ENCODE data around the gene TM7SF3.

Gene TM7SF3

DNA sequence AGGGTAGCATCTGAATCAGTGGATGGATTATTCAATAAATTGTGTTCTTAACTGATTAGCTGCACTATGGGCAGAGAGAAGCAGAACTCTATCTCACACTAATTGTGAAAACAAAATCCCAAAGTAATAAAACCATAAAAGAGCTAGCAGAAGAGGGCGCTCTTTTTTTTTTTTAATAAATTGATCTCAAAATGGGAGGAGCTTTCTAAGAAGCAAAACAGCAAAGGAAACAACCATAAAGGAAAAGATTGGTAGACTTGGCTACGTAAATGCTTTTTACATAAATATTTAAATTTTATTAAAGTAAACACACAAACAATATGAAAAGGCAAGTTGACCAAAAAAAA is 1.5 kb upstream of the TM7SF3 start:
- DNase-seq (ENCODE audit: low read depth), result peak; percentile 71

DNA sequence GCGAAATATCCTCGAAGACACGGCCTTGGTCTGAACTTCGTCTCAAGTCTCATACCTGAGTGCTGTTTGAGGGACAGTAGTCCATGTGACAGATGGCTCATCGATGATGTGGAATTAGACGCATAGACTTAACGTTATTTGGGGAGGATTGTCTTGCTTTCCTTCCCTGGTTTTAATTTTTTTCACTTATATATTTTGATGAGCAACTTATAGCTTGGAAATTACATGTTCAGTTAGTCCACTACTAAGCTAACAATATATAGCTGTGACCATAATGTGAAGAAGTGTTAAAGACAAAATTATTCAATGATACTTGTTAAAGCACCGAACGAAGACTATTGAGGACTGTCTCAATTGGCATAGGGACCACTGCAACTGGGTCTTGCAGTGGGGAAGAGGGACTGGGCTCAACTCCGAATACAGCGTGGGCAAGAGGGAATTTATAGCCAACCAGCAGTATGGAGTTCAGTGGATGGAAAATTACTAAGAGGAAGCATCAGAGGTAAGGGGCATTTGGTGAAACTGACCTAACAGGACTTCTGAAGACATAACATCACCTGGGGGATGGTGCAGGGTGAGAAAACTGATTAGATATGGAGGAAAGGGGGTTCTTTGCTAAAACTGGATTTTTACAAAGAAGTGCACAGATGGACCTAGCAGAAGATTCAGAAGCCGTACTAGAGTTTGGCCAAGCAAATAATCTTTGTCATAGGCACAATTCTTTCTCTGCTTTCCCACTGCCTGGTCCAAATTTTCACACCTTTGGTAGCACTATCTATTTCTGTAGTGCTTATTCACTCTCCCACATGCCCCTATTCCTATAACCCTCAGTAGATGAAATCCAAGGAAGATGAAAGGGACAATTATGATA is 910 bp upstream of the TM7SF3 start:
- DNase-seq (ENCODE audit: low read depth), result no peak

DNA sequence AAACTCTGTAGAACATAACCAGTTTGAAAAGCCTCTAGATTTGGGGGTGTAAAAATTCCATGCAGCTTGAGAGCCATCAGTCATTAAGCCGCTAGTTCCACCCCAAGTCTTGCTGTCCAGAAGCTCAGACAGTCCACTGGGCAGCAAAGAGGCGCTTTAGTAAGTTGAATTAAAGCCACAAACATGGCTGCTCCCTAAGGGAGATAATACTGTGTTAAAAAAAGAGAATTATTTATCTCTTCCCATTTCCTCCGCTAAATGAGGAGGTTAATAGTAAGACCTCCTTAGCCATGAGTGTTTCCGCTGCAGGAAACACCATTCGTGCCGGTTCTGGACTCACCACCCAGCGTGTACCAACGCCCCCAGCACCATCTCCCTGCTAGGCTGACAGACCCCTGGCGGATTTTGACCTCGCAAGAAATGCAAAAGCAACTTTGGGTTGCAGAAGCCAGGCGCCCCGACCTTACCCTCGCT is 536 bp downstream of the TM7SF3 start:
- DNase-seq (ENCODE audit: low read depth), result peak; percentile 51

DNA sequence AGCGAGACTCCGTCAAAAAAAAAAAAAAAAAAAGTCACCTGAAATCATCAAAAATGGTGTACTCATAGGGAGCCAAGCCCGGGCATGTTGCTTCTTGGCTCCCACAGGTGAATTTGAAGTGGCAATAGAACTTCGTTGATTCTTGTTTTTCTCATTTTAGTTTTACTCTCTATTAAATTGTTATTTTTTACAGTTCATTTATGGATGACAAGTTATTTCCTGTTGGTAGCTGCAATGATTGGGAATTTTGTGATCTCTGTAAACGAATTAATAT is 1.3 kb downstream of the TM7SF3 start:
- no peak for DNase-seq (ENCODE audit: low read depth)

DNA sequence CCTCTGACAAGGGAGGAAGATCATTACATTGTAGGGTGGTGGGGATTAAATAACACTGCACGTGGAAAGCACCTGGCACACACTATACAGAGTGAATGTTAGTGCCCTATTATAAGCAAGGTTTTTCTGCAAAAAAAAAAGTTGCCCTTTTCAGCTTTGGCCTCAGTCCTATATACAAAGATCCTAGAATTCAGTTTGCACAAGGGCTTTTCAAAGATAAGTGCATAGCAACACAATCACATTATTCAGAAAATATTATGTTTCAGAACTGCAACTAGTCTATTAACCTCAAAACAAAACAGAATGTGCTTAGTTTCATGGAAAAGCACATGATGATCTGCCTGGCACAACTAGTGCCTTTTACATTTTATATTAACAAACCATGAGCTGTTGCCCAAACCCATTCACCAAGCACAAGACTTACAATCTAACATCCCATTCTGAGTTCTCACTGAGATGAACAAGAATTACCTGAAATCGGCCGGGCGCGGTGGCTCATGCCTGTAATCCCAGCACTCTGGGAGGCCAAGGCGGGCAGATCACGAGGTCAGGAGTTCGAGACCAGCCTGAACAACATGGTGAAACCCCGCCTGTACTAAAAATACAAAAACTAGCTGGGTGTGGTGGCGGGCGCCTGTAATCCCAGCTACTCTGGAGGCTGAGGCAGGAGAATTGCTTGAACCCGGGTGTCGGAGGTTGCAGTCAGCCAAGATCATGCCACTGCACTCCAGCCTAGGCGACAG is 1.8 kb downstream of the TM7SF3 start:
- no peak for DNase-seq (ENCODE audit: low read depth)

DNA sequence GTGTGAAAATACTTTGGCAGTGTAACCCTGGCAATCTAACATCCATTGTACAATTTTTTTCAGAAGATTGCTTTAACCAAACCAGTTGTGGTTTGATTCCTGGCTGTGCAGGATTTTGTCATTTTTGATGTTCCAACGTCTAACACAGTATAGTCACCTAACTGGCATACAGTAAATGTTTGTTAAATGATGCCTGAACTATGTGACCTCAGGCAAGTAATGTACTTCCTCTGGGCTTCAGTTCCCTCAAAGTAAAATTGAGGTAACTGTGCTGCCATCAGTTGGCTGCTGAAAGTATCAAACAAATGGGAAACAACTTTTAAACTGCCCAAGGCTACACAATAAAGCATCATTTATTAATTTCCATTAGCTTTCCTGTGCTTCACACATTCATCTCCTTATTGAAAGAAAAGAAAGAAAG is 4.3 kb downstream of the TM7SF3 start:
- DNase-seq (ENCODE audit: low read depth), result peak; percentile 49

DNA sequence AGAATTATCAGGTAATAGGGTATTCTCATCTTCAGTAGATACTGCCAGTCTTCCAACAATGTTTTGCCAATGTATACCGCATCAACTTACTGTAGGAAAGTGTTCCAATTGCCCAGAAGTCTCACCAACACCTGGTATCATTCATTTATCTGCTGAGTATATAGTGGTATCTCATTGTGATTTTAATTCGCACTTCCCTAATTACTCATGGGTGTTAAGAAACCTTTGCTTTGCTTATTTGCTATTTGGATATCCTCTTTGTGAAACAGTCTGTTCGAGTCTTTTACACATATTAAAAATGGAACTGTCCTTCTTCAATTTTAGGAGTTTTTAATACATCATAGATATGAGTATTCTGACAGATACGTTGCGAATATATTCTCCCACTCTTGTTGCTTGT is 6.1 kb downstream of the TM7SF3 start:
- DNase-seq (ENCODE audit: low read depth), result no peak

DNA sequence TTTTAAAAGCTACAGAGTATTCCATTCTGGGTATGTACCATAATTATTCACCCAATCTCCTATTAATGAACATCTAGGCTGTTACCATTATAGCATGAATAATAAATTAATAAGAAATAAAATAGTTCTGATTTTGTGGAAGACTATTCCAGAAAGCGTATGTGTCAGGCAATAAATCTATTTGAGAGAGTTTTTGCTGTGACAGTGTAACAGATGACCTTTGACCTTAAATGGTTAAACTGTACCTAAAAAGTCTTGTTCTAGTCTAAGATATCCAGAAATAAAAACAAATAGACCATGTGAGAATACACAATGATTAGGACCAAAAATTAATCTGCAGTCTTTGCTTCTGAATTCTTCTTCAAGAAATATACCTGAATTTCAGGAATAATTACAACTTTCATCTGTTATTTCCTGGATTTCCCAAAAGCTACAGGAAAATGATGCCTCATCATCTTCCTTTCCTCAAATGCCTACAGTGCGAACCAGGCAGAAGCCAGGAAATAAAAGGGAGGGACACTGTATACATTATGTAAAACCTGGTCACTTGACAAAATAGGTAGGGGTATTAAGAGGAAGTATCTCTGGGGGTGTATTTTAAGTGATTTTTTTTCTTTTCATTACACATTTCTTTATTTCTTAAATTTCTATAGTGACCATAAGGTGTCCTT is 7.3 kb downstream of the TM7SF3 start:
- no peak for DNase-seq (ENCODE audit: low read depth)

DNA sequence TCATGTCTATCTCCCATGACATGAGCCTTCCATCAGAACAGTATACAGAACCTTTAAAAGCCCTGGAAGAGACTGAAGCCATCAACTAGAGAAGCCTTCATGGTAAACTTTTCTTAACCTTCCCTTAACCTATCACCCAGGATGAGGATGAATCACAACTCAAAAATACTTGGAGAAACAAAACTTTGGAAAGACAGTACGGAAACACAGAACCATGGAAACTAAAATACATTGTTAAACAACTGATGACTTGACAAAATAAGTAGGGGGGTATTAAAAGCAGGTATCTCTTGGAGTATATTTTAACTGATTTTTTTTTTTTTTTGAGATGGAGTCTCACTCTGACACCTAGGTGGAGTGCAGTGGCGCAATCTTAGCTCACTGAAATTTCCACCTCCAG is 8.7 kb downstream of the TM7SF3 start:
- no peak for DNase-seq (ENCODE audit: low read depth)

DNA sequence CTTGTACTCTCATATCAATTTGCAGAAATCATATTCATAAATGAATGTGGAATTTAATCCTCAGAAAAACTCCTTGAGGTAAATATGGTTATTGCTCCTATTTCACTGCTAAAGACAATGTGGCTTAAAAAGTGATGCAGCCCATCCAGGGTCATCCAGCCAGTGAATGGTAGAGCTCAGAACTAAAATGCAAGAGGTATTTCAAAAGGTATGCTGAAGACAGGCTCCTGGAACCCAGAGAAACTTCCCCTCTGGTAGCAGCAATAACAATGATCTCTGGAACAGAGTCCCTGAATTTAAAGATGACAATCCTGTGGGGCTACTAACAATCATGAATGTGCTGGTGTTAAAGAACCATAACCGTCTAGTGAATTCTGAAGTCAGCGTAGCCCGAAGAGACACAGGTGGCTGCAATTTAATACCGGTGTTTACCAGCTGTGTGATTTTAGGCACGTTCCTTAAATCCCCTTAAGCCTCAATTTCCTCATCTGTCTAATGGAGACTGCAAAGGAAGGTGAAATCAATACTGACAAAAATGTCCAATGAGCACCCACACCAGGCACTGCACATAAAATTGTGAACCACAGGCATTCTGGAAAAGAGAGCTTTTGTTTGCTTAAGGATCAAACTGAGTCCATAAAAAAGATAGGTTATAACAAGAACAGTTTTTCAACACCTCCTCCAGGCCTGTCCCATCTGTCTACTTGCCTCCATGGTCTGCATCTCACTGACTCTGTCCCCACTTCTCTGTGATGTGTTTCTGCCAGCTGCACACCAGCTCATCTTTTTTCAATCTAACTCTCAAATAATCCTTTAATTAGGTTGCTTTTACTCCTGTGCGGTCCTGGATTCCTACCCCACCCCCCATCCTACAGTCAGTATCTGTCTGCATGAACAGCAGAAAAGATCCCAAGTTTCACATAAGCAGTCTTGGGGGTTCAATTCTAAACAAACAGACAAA is 10.5 kb downstream of the TM7SF3 start:
- DNase-seq (ENCODE audit: low read depth), result no peak

DNA sequence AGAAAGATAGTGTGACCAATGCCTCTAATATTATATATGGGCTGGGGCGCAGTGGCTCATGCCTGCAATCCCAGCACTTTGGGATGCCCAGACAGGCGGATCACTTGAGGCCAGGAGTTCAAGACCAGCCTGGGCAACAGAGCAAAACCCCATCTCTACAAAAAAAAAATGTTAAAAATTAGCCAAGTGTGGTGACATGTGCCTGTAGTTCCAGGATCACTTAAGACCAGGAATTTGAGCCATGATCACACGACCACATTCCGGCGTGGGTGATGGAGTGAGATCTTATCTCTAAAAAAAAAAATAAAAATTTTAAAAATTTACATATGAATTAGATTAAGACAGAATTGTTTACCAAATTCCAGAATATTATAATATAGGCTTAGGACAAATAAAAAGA is 12.0 kb downstream of the TM7SF3 start:
- no peak for DNase-seq (ENCODE audit: low read depth)

DNA sequence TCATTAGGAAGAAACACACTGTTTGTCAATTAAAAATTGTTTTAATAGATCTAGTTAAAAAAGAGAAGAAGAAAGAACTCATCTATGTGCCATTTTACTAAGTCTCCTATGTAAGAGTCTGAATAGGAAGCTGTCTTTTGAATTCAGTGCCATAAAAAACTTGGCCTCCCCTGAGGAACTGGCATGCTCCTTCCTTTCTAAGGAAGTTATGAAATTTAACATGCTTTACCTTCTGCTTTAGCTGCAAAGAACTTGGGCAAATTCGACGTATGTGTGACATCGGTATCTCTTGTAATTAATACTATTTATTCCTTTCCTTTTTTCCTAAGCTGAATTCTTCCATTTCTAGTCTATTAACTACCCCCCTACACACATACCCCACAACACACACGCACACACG is 12.5 kb downstream of the TM7SF3 start:
- DNase-seq (ENCODE audit: low read depth), result no peak

DNA sequence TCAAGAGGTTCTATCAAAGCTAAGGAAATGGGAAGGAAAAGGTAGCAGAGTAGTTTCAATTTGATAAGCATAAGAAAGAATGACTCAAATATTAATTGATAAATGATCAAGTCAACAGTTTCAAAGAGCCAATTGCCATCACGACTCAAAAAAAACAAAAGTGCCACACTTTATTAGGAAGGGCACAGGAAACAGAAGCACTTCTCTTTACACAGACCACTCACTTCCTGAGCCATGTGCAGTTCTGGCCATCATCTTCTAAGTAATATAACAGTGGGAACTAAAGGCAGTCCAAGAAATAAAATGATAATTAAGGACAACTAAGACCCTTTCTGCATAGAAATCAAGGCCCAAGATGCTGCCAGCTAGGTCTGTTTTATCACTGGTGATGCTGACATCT is 13.2 kb downstream of the TM7SF3 start:
- no peak for DNase-seq (ENCODE audit: low read depth)

DNA sequence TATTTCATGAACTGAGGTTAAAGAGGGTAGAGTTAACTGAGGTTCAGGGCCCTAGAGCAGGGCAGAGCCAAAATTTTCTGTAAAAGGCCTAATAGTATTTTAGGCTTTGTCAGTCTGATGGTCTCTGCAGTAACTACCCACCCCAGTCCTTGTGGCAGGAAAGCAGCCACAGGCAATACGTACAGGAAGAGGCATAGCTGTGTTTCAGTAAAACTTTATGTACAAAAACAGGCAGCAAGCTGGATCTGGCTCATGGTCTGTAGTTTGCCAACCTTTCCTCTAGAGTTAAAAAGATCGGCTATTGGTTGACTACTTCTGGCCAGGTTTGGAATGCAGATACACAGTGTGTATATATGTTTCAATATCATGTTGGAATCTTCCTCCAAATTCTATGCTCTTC is 17.2 kb downstream of the TM7SF3 start:
- DNase-seq (ENCODE audit: low read depth), result no peak

DNA sequence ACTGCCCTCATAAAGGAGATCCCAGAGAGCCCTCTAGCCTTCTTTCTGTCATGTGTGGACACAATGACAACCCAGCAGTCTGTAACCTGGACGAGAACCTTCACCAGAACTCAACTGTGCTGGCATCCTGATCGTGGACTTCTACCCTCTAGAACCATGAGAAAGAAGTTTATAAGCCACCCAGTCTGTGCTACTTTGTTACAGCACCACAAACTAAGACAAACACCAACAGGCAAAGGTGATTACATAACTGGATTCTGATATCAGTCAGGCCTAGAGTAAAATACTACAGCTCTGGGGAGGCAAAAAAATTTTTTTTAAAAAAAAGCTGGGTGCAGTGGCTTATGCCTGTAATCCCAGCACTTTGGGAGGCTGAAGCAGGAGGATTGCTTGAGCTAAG is 18.5 kb downstream of the TM7SF3 start:
- DNase-seq (ENCODE audit: low read depth), result no peak

DNA sequence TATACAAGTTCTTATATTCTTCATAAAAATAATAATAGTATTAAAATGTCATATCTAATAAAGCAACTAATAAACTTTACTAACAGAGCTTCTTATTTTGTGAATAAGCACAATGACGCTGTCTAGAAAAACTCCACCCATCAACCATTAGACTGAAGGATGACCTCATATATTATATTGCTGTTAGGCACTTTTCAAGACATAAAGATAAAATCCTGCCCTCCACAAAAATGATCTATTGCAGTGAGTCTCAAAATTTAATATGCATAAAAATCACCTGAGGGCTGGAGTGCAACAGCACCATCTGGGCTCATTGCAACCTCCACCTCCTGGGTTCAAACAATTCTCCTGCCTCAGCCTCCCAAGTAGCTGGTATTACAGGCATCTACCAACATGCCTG is 20.1 kb downstream of the TM7SF3 start:
- no peak for DNase-seq (ENCODE audit: low read depth)

DNA sequence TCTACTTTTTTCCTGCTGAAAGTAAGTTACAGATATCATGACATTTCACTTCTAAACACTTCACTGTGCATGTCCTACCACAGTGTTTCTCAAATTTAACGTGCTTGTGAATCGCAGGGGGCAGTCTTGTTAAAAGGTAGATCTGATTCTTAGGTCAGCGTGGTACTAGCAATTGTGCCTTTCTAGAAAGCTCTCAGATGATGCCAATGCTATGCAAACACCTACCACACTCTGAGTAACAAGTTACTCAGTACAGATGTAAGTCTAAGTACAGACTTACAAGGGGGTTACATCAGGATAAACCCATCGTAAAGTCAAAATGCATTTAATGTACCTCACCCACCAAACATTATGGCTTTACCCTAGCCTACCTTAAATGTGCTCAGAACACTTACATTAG is 22.4 kb downstream of the TM7SF3 start:
- no peak for DNase-seq (ENCODE audit: low read depth)

DNA sequence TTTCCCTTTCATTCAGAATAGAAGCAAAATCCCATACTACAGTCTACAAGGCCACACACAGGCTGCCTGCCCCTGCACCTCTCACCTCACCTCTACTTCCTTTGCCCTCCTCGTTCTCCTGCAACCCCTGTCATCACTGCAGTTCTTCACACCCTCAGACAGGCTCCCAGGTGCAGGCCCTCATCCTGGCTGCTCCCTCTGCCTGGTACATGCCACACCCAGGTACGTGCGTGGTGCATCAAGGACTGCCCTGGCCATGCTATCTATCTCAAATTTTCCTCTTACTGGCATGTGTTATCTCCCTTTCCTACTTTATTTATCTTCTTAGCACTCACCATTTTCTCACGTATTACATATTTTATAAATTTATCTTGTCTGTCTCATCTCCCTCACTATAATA is 24.3 kb downstream of the TM7SF3 start:
- no peak for DNase-seq (ENCODE audit: low read depth)

DNA sequence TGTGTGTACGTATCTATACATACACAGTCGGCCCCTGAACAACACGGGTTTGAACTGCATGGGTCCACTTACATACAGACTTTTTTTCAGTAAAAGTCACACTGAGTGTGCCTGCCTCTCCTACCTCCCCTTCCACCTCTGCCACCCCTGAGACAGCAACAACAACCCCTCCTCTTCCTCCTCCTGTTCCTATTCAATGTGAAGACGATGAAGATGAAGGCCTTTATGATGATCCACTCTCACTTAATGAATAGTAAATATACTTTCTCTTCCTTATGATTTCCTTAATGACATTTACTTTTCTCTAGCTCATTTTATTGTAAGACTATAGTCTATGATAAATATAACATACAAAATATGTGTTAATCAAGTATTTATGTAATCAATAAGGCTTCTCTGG is 25.5 kb downstream of the TM7SF3 start:
- DNase-seq (ENCODE audit: low read depth), result no peak

DNA sequence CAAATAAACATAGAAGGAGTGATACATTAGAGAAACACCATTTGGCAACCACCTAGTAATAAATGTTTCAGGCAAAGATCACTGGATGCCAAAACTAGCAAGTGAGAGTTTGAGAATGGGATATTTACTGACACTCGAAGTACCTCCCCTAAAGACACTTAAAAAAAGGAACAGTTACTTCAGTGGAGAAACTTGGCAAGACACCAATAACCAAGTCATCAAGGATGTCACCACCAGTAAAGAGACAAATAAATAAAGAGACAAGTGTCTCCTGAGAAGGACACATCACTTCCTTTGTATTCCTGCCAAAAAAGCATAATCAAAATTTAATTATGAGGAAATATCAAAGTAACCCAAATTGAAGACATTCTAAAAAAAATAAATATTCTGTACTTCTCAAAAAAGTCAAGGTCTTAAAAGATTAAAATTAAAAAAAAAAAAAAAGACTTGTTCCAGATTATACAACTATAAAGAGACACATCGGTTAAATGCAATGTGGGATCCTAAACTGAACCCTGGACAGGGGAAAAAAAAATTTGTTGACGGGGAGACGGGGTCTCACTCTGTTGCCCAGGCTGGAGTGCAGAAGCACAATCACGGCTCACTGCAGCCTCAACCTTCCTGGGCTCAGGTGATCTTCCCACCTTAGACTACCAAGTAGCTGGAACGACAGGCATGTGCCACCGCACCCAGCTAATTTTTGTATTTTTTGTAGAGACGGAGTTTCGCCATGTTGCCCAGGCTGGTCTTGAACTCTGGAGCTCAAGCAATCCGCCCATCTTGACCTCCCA is 26.4 kb downstream of the TM7SF3 start:
- DNase-seq (ENCODE audit: low read depth), result peak; percentile 32

DNA sequence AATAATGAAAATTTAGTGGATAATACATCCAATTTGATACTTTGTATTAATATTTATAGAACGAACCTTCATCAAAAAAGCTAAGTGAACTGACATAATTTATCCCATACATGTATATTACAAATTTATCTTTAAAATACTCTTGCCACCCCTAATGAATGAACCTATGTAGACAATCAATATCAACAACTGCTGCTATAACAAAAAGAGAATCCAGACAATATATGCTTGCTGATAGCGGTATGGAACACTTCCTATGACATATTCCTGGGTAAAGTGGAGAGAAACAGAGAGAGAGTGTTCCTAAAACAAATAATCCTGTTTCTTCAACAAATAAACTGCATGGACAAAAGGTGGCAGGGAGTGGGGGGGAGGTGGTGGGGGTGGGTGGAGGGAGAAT is 31.3 kb downstream of the TM7SF3 start:
- no peak for DNase-seq (ENCODE audit: low read depth)

Measured in ELR (cell line).